Activated T-cell treated with anti-CD3 and anti-CD28 coated beads, Interleukin-2, amount 50 U/mL, for 72 hours (primary cell): ENCODE results near the gene CHERP. TPM values are rescaled to one million over a fixed set of nuclear protein-coding genes. Genes with fewer than 3 reads are reported as not detected.
"Not testable (repeated sequence)": the region's sequence is repeated elsewhere in the genome, so short reads cannot be mapped to it uniquely, and the experiment has no call there.

ENCODE experiments used
- ATAC-seq, 2 donors: fragments of 150-1000 bp; cut with Tn5 transposase; replicated peaks in 1 of 2; 2 replicates each; pipeline ENCODE4 v1.10.0; 2021; ENCODE audit warnings: moderate library complexity in 2 of 2, mild to moderate bottlenecking in 1 of 2
- DNase-seq, 2 donors: peaks; one replicate each; pipeline ENCODE4 v3.0.0; 2021 to 2022; ENCODE audit warnings: mixed read lengths in 1 of 2
- H3K27ac Mint-ChIP-seq: one replicate; pipeline ENCODE4 v1.8.0; 2022; ENCODE audit warnings: mild to moderate bottlenecking, moderate library complexity, mixed read lengths
- H3K27me3 Mint-ChIP-seq: one replicate; pipeline ENCODE4 v1.8.0; 2022; ENCODE audit warnings: low read depth, mixed read lengths
- H3K36me3 Mint-ChIP-seq, 2 donors: one replicate each; pipeline ENCODE4 v1.8.0; 2022; ENCODE audit warnings: mixed read lengths in 2 of 2, mild to moderate bottlenecking in 1 of 2; ENCODE audit not compliant: insufficient read depth in 2 of 2
- H3K4me1 Mint-ChIP-seq: one replicate; pipeline ENCODE4 v1.8.0; 2022; ENCODE audit warnings: low read depth, mixed read lengths
- H3K4me3 Mint-ChIP-seq, 2 donors: one replicate each; pipeline ENCODE4 v1.8.0; 2022; ENCODE audit warnings: mild to moderate bottlenecking in 2 of 2, mixed read lengths in 2 of 2, moderate library complexity in 2 of 2
- H3K9me3 Mint-ChIP-seq, 2 donors: one replicate each; pipeline ENCODE4 v1.8.0; 2022; ENCODE audit warnings: mixed read lengths in 2 of 2
- total RNA-seq, 2 donors: library from RNA; stranded (reverse); gene quantifications; one replicate each; pipeline ENCODE4 v1.2.3, GENCODE V29; 2022

CHERP gene
- total RNA-seq, 2 donors from 2014 or later = 54.8 to 59.6 TPM

GRCh38 chr19:16486476-16486875, 55.8 kb downstream of the CHERP start:
- not testable (repeated sequence) for H3K4me3 Mint-ChIP-seq, H3K27ac Mint-ChIP-seq, DNase-seq, H3K27me3 Mint-ChIP-seq, H3K9me3 Mint-ChIP-seq, H3K36me3 Mint-ChIP-seq, ATAC-seq, H3K4me1 Mint-ChIP-seq

- no peak for ATAC-seq
- H3K4me1 Mint-ChIP-seq = no peaks in the 10 kb centered on the region
These were observed 59.5 kb downstream of the CHERP start for GRCh38 chr19:16482745-16483144.

GRCh38 chr19:16477311-16477710, 64.9 kb downstream of the CHERP start:
- Mint-ChIP-seq H3K36me3 (peaks cover 0 to 2% of the 10 kb centered on the region in 2 donors), H3K4me3 (no peak overlapping the region), H3K27me3 (no peaks in the 10 kb centered on the region), H3K27ac (no peak overlapping the region), H3K4me1 (no peaks in the 10 kb centered on the region), H3K9me3 (peaks cover 0 to 2% of the 10 kb centered on the region in 2 donors)
- no peak for ATAC-seq
- no peak for DNase-seq

More at GRCh38 chr19:16482745-16483144, 59.5 kb downstream of the CHERP start:
- Mint-ChIP-seq H3K9me3 (no peaks in the 10 kb centered on the region), H3K27me3 (no peaks in the 10 kb centered on the region), H3K27ac (no peak overlapping the region), H3K4me3 (no peak overlapping the region), H3K36me3 (no peaks in the 10 kb centered on the region)
- DNase-seq = no peak

GRCh38 chr19:16476401-16476800, 65.8 kb downstream of the CHERP start:
- DNase-seq (no peak), ATAC-seq (no peak)
- Mint-ChIP-seq H3K9me3 (peaks cover 0 to 2% of the 10 kb centered on the region in 2 donors), H3K27ac (no peak overlapping the region), H3K36me3 (peaks cover 0 to 2% of the 10 kb centered on the region in 2 donors), H3K4me1 (no peaks in the 10 kb centered on the region), H3K27me3 (no peaks in the 10 kb centered on the region), H3K4me3 (no peak overlapping the region)

- H3K9me3 Mint-ChIP-seq = peaks cover 0 to 2% of the 10 kb centered on the region in 2 donors
- H3K4me1 Mint-ChIP-seq = peaks cover 21% of the 10 kb centered on the region
- peaks cover 2% of the 10 kb centered on the region in 2 donors for H3K36me3 Mint-ChIP-seq
- ATAC-seq = no peak
- no peak overlapping the region for H3K4me3 Mint-ChIP-seq
- no peak overlapping the region for H3K27ac Mint-ChIP-seq
- no peaks in the 10 kb centered on the region for H3K27me3 Mint-ChIP-seq
- no peak for DNase-seq
These were observed 68.3 kb downstream of the CHERP start for GRCh38 chr19:16473875-16474392.

- peaks cover 2% of the 10 kb centered on the region in 2 donors for H3K36me3 Mint-ChIP-seq
- no peak overlapping the region for H3K27ac Mint-ChIP-seq
- H3K27me3 Mint-ChIP-seq = no peaks in the 10 kb centered on the region
- H3K4me1 Mint-ChIP-seq = peaks cover 27% of the 10 kb centered on the region
- no peak for ATAC-seq
- peaks cover 0 to 2% of the 10 kb centered on the region in 2 donors for H3K9me3 Mint-ChIP-seq
- peak overlapping the region; percentile 61 to 80 for H3K4me3 Mint-ChIP-seq
- DNase-seq = no peak
These were observed 69.2 kb downstream of the CHERP start for GRCh38 chr19:16472992-16473391.

- not testable (repeated sequence) for H3K36me3 Mint-ChIP-seq, H3K27me3 Mint-ChIP-seq, ATAC-seq, H3K27ac Mint-ChIP-seq, DNase-seq, H3K9me3 Mint-ChIP-seq
- Mint-ChIP-seq H3K4me3 (peak overlapping the region; percentile 80 to 87), H3K4me1 (peaks cover 32% of the 10 kb centered on the region)
These were observed 69.7 kb downstream of the CHERP start for GRCh38 chr19:16472559-16472899.

GRCh38 chr19:16470911-16471811, 71.1 kb downstream of the CHERP start:
- H3K4me3 Mint-ChIP-seq = peak overlapping the region; percentile 86 to 93
- H3K27ac Mint-ChIP-seq = peak overlapping the region; percentile 75
- peaks cover 0 to 2% of the 10 kb centered on the region in 2 donors for H3K9me3 Mint-ChIP-seq
- peak; percentile 38 to 47 for DNase-seq
- ATAC-seq = peak; percentile 19 to 24
- H3K36me3 Mint-ChIP-seq = peaks cover 2% of the 10 kb centered on the region in 2 donors
- H3K4me1 Mint-ChIP-seq = peaks cover 45% of the 10 kb centered on the region
- no peaks in the 10 kb centered on the region for H3K27me3 Mint-ChIP-seq

- Mint-ChIP-seq H3K27ac (peak overlapping the region; percentile 75), H3K36me3 (peaks cover 2% of the 10 kb centered on the region in 2 donors), H3K4me1 (peaks cover 47% of the 10 kb centered on the region), H3K4me3 (peak overlapping the region; percentile 86 to 93), H3K27me3 (no peaks in the 10 kb centered on the region), H3K9me3 (peaks cover 0 to 2% of the 10 kb centered on the region in 2 donors)
- no peak for DNase-seq
- ATAC-seq = no peak
These were observed 71.7 kb downstream of the CHERP start for GRCh38 chr19:16470541-16470910.

Other genes with a start within 250 kb of the CHERP start
- under 1 TPM; 0.36 to 0.76 TPM for gene KLF2, start 217.6 kb downstream of the CHERP start, total RNA-seq
- 10 to 100 TPM; 29.4 to 34.8 TPM for gene EPS15L1, start 70.5 kb downstream of the CHERP start, total RNA-seq
- not detected for gene CALR3, start 46.3 kb downstream of the CHERP start, total RNA-seq
- 1 to 10 TPM; 3.0 to 3.4 TPM for gene C19orf44, start 46.0 kb downstream of the CHERP start, total RNA-seq
- 10 to 100 TPM; 36.5 to 39.5 TPM for gene SLC35E1, start 30.0 kb upstream of the CHERP start, total RNA-seq
- gene MED26, start 85.8 kb upstream of the CHERP start, total RNA-seq = 10 to 100 TPM; 18.6 to 20.2 TPM
- 10 to 100 TPM; 75.8 to 81.1 TPM for gene SMIM7, start 117.7 kb upstream of the CHERP start, total RNA-seq
- 1 to 10 TPM; 1.6 to 2.6 TPM for gene TMEM38A, start 118.7 kb upstream of the CHERP start, total RNA-seq
- gene NWD1, start 177.4 kb upstream of the CHERP start, total RNA-seq = not detected